ENCODE results near the gene SCML1.
A peak's percentile ranks its signal among the peaks of the same experiment; 100 is the strongest.
"Not testable (repeated sequence)": the region's sequence is repeated elsewhere in the genome, so short reads cannot be mapped to it uniquely, and the experiment has no call there.

The SCML1 gene

GRCh38 chrX:17740137-17741122 is 3.1 kb downstream of the SCML1 start:
- DNase-seq, result no peak

GRCh38 chrX:17741123-17741511 is 3.8 kb downstream of the SCML1 start:
- no peak for DNase-seq

GRCh38 chrX:17743913-17744312 is 6.6 kb downstream of the SCML1 start:
- DNase-seq, result no peak

- no peak for DNase-seq
Measured at GRCh38 chrX:17744896-17745523, 7.7 kb downstream of the SCML1 start.

- no peak for DNase-seq
Measured at GRCh38 chrX:17747692-17748091, 10.4 kb downstream of the SCML1 start.

GRCh38 chrX:17748684-17749083 is 11.4 kb downstream of the SCML1 start:
- DNase-seq, result no peak

GRCh38 chrX:17750436-17750835 is 13.1 kb downstream of the SCML1 start:
- DNase-seq, result no peak

- DNase-seq, result no peak
Measured at GRCh38 chrX:17758382-17758781, 21.1 kb downstream of the SCML1 start.

- no peak for DNase-seq
Measured at GRCh38 chrX:17759990-17760389, 22.7 kb downstream of the SCML1 start.

GRCh38 chrX:17767734-17768133 is 30.4 kb downstream of the SCML1 start:
- DNase-seq, result no peak

- DNase-seq, result no peak
Measured at GRCh38 chrX:17768997-17769396, 31.7 kb downstream of the SCML1 start.

GRCh38 chrX:17769701-17770269 is 32.5 kb downstream of the SCML1 start:
- DNase-seq, result peak; percentile 33 to 35

GRCh38 chrX:17773221-17773876 is 36.1 kb downstream of the SCML1 start:
- DNase-seq, result no peak

GRCh38 chrX:17774053-17774452 is 36.8 kb downstream of the SCML1 start:
- DNase-seq, result no peak

- DNase-seq, result no peak
Measured at GRCh38 chrX:17778997-17779396, 41.7 kb downstream of the SCML1 start.

GRCh38 chrX:17779434-17779833 is 42.1 kb downstream of the SCML1 start:
- DNase-seq, result no peak

GRCh38 chrX:17786554-17787347 is 49.5 kb downstream of the SCML1 start:
- DNase-seq, result not testable (repeated sequence)

- no peak for DNase-seq
Measured at GRCh38 chrX:17787557-17787956, 50.3 kb downstream of the SCML1 start.

GRCh38 chrX:17788439-17788838 is 51.1 kb downstream of the SCML1 start:
- DNase-seq, result peak; percentile 12 to 26

GRCh38 chrX:17788956-17789562 is 51.8 kb downstream of the SCML1 start:
- DNase-seq, result no peak

- no peak for DNase-seq
Measured at GRCh38 chrX:17792826-17793225, 55.5 kb downstream of the SCML1 start.

GRCh38 chrX:17798921-17799320 is 61.6 kb downstream of the SCML1 start:
- DNase-seq, result no peak
